Activated CD4-positive, alpha-beta T cell treated with anti-CD3 and anti-CD28 coated beads for 1 hour (primary cell): Measurements from ENCODE around the gene UBASH3B.
A peak's percentile ranks its signal among the peaks of the same experiment; 100 is the strongest.
"Not testable (repeated sequence)": the region's sequence is repeated elsewhere in the genome, so short reads cannot be mapped to it uniquely, and the experiment has no call there.

Experiments
- DNase-seq: peaks from one replicate; pipeline ENCODE4 v3.0.0-alpha.2; 2020

UBASH3B gene

GRCh38 chr11:122823564-122823963, 168.0 kb downstream of the UBASH3B start:
- DNase-seq = no peak

- DNase-seq = not testable (repeated sequence)
Observed at GRCh38 chr11:122829371-122829770, 173.8 kb downstream of the UBASH3B start.

- DNase-seq = not testable (repeated sequence)
Observed at GRCh38 chr11:122832297-122832696, 176.8 kb downstream of the UBASH3B start.

- no peak for DNase-seq
Observed at GRCh38 chr11:122832721-122833470, 177.4 kb downstream of the UBASH3B start.

GRCh38 chr11:122833846-122834464, 178.4 kb downstream of the UBASH3B start:
- DNase-seq = no peak

GRCh38 chr11:122836916-122837315, 181.4 kb downstream of the UBASH3B start:
- DNase-seq = no peak

- no peak for DNase-seq
Observed at GRCh38 chr11:122837528-122838346, 182.2 kb downstream of the UBASH3B start.

GRCh38 chr11:122843281-122844141, 188.0 kb downstream of the UBASH3B start:
- DNase-seq = no peak

- no peak for DNase-seq
Observed at GRCh38 chr11:122847466-122847865, 191.9 kb downstream of the UBASH3B start.

- no peak for DNase-seq
Observed at GRCh38 chr11:122848186-122848585, 192.7 kb downstream of the UBASH3B start.

GRCh38 chr11:122850076-122850631, 194.6 kb downstream of the UBASH3B start:
- DNase-seq = no peak

- no peak for DNase-seq
Observed at GRCh38 chr11:122851366-122851966, 195.9 kb downstream of the UBASH3B start.

GRCh38 chr11:122852074-122852795, 196.7 kb downstream of the UBASH3B start:
- DNase-seq = peak; percentile 11

- DNase-seq = no peak
Observed at GRCh38 chr11:122852796-122853160, 197.3 kb downstream of the UBASH3B start.

- no peak for DNase-seq
Observed at GRCh38 chr11:122853261-122853660, 197.7 kb downstream of the UBASH3B start.

- no peak for DNase-seq
Observed at GRCh38 chr11:122853971-122854446, 198.5 kb downstream of the UBASH3B start.

- DNase-seq = no peak
Observed at GRCh38 chr11:122861631-122862030, 206.1 kb downstream of the UBASH3B start.

GRCh38 chr11:122862091-122862490, 206.6 kb downstream of the UBASH3B start:
- no peak for DNase-seq

- not testable (repeated sequence) for DNase-seq
Observed at GRCh38 chr11:122863154-122863553, 207.6 kb downstream of the UBASH3B start.

- DNase-seq = peak; percentile 12
Observed at GRCh38 chr11:122863704-122864326, 208.3 kb downstream of the UBASH3B start.
